HG02642 (cell line): ENCODE results near the gene SIRT4.

Experiments
- ATAC-seq: cut with Tn5 transposase; IDR thresholded peaks from one replicate; pipeline ENCODE4 v1.9.1; 2021; ENCODE audit warnings: mild to moderate bottlenecking; ENCODE audit not compliant: unreplicated experiment, poor library complexity

Gene SIRT4

GRCh38 chr12:120276734-120277133 lies 25.4 kb upstream of the SIRT4 start:
- ATAC-seq = no peak

DNA sequence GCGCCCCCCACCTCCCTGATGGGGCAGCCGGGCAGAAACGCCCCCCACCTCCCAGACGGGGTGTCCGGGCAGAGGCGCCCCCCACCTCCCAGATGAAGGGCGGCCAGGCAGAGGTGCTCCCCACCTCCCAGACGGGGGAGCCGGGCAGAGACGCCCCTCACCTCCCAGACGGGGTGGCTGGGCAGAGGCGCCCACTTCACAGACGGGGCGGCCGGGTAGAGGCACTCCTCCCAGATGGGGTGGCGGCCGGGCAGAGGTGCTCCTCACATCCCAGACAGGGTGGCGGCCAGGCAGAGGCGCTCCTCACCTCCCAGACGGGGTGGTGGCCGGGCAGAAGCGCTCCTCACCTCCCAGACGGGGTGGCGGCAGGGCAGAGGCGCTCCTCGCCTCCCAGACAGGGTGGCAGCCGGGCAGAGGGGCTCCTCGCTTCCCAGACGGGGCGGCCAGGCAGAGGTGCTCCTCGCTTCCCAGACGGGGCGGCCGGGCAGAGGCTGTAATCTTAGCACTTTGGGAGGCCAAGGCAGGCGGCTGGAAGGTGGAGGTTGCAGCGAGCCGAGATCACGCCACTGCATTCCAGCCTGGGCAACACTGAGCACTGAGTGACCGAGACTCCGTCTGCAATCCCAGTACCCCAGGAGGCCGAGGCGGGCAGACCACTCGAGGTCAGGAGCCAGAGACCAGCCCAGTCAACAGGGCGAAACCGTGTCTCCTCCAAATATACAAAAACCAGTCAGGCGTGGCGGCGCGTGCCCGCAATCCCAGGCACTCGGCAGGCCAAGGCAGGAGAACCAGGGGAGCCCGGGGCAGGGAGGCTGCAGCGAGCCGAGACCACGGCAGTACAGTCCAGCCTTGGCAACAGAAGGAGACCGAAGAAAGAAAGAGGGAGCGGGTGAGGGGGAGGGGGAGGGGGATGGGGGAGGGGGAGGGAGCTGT lies 23.7 kb upstream of the SIRT4 start:
- no peak for ATAC-seq

- no peak for ATAC-seq
Measured at GRCh38 chr12:120283318-120283717, 18.8 kb upstream of the SIRT4 start.

- no peak for ATAC-seq
Measured at GRCh38 chr12:120284381-120284780, 17.7 kb upstream of the SIRT4 start.

GRCh38 chr12:120286768-120287490 lies 15.2 kb upstream of the SIRT4 start:
- no peak for ATAC-seq

DNA sequence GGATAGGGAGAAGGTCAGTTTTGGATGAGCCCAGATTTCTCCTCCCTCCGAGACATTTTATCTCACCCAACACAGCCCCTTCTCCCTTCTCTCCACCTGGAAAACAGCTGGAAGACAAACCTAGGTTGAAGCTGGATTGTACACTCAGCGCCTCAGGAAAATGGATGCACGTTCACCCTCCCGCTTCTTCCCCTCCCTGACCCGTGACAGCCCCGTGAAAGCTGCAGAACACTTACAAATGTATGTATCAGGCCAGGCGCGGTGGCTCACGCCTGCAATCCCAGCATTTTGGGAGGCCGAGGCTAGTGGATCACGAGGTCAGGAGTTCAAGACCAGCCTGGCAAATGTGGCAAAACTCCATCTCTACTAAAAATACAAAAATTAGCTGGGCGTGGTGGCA lies 14.6 kb upstream of the SIRT4 start:
- no peak for ATAC-seq

GRCh38 chr12:120290609-120291305 lies 11.4 kb upstream of the SIRT4 start:
- no peak for ATAC-seq

DNA sequence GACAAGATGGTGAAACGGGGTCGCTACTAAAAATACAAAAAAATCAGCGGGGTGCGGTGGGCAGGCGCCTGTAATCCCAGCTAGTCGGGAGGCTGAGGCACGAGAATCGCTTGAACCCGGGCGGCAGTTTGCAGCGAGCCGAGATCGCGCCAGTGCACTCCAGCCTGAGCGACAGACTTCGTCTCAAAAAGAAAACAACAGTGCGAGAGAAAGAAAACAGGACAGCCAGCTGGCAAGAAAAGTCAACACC lies 9.8 kb upstream of the SIRT4 start:
- ATAC-seq = peak; percentile 10

DNA sequence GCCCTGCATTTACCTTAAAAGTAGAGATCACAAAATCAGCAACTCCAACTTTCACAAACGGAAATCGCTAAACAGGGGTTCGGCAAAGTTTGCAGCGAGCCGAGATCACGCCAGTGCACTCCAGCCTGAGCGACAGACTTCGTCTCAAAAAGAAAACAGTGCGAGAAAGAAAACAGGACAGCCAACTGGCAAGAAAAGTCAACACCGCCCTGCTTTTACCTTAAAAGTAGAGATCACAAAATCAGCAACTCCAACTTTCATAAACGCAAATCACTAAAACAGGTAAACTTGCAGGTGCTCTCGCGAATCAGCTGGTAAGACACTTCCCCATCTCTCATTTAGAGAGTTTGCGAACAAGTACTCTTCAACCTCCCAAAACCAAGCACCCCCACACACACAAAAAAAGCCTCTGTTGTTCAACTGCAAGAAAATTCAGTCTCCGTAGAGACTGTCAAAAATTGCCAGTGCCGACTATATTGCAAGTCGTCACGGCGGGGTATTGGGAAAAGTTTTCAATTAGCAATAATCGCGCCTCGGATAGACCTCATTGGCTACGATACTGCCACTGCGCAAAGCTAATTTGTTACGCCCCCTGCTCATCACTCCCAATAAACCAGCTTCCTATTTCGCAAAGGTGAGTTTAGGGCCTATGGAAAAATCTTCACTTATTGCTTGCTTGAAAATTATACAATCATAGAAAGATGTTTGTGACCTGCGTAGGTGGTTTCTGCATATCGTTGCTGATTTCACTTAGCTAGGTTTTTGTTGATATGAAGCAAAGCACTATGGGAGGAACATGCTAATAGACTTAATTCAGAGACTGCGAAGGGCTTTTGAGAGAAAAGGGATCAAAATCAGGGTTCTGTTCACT lies 9.2 kb upstream of the SIRT4 start, which contains the start of gene RNU4-1:
Gene RNU4-1, minus strand, starts transcription at position 577 of the 871 bp plus-strand sequence.
- ATAC-seq = peak; percentile 46

- ATAC-seq = no peak
Measured at GRCh38 chr12:120314220-120314619, 12.1 kb downstream of the SIRT4 start.

- no peak for ATAC-seq
Measured at GRCh38 chr12:120316798-120317223, 14.7 kb downstream of the SIRT4 start.

GRCh38 chr12:120317224-120318105 lies 15.3 kb downstream of the SIRT4 start:
- ATAC-seq = peak; percentile 99

DNA sequence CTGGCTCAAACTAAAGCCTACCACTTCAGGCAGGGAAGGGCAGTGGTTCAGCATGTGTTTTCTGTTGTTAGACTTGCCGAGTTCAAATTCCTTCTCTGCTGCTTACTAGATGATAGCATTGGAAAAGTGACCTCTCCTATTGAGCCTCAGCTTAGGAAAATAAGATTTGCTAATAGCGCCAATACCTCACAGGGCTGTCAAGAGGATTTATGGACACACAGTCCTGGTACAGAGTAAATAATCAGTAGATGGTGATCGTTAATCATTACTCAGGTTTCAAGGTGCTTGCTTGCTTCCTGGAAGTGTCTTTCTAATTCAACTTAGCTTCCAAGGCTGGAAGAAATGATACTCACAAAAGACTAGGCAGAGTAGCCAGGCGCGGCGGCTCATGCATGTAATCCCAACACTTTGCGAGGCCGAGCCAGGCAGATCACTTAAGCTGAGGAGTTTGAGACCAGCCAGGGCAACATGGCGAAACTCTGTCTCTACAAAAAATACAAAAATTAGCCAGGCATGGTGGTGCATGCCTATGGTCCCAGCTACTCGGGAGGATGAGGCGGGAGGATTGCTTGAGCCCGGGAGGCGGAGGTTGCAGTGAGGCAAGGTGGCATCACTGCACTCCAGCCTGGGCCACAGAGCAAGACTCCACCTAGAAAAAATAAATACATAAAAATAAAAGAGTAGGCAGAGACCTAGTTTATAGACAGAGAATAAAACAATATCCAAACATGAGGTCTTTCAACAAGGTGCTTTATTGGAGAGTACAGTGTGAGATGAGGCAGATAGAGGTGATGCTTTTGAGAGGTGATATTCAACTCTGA lies 19.5 kb downstream of the SIRT4 start:
- ATAC-seq = no peak

DNA sequence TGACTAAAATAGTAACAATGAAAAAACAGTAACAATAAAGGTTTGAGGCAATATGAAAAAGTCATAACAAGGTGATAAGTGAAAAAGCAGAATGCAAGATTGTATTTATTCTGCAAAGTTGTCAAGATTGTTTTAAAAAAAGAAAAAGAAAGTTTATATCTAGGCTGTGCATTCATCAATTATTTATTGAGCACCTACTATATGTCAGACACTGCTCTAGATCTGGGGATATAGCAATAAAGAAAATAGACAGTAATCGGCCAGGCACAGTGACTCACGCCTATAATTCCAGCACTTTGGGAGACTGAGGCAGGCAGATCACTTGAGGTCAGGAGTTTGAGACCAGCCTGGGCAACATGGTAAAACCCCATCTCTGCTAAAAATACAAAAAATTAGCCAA lies 21.7 kb downstream of the SIRT4 start:
- no peak for ATAC-seq

DNA sequence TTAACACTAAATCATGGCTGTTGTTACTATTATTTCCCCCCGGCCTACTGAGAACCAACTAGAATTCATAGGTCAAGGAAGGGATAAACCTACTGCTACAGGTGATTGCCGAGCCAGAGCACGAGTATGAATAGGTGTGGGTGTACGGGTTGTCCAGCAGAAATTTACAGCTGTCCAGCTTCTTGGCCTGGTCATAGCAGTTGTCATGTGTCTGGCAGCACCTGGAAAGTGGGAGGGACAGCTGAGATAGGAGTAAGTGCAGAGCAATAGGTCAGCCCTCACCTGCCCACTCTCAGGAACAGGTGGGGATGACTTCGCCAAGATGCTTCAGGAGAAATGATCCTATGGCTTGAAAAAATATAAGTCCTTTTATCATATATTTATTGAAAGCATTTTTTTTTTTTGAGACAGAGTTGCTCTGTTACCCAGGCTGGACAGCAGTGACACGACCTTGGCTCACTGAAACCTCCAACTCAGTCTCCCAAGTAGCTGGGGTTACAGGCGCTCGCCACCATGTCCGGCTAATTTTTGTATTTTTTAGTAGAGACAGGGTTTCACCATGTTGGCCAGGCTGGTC lies 22.8 kb downstream of the SIRT4 start:
- no peak for ATAC-seq

DNA sequence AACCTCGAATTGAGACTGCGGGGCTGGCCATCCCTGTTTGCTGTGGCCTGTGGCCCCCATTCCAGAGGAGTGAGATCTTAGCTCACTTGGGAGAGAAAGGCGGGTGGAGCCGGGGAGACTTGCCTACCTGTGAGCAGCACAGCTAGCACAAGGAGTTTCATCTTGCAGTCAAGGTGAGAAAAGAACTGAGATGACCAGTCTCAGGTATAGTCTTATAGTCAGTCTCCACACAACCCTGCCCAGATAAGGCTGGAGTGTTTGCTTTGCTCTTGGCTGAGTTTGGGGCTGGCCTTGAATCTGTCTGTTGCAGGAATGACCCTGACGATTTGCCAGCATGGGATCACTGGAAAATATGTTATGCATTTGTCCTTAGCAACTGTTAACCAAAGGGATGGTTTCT lies 25.5 kb downstream of the SIRT4 start, which contains the start of gene PLA2G1B:
Gene PLA2G1B, minus strand, starts transcription at position 187 of the 400 bp plus-strand sequence. Its CDS starts 26 bp downstream, at position 161.
- no peak for ATAC-seq

DNA sequence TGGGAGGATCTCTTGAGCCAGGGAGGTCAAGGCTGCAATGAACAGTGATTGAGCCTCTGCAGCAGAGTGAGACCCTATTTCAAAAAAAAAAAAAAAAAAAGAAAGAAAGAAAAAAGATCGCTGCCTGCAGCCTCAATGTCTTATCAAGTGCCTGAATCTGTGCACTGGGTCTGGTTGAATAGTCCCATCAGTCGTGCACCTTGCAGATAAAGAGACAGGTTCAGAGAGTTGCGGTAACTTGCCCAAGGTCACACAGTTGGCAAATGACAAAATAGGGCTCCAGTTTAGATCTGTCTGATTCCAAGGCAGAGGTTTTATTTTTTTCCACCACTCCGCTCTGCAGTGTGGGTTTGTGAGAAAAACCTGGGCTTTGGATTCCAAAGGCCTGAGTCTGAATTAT lies 26.1 kb downstream of the SIRT4 start:
- ATAC-seq = no peak

- no peak for ATAC-seq
Measured at GRCh38 chr12:120331390-120331789, 29.3 kb downstream of the SIRT4 start.
